Renal pelvis (tissue), 12 donors: ENCODE measurements around the gene KRT7. TPM values are rescaled to one million over a fixed set of nuclear protein-coding genes. Genes with fewer than 3 reads are reported as not detected.

Source experiments
- DNase-seq: peaks from one replicate; pipeline ENCODE4 v3.0.0-alpha.2; 2013
- long read RNA-seq, 16 experiments: transcript quantifications; one replicate each; lab custom pipeline, GENCODE V29; 2026
- polyA plus RNA-seq, 3 donors: library from polyadenylated mRNA; unstranded; fragments of 120-200 nt; gene quantifications; one replicate each; pipeline ENCODE4 v1.2.1, GENCODE V29; 2013; ENCODE audit not compliant: insufficient read length in 3 of 3

Gene KRT7
- 10 to 100 TPM; 62.3 to 83.1 (median 64.3) TPM for polyA plus RNA-seq
- long read RNA-seq, donor 1, transcript KRT7-201 (9 exons, 1,754 nt): major isoform, 26 of 42 reads
- long read RNA-seq, donor 1, partial matches to known transcripts: 15 of 42 reads
- long read RNA-seq, donor 1, other reads (novel, unspliced or antisense): 0 of 42 reads
- long read RNA-seq, donor 2, transcript KRT7-201 (9 exons, 1,754 nt): major isoform, 21 of 37 reads
- long read RNA-seq, donor 2, partial matches to known transcripts: 16 of 37 reads
- long read RNA-seq, donor 2, other reads (novel, unspliced or antisense): 0 of 37 reads
- long read RNA-seq, donor 3, transcript KRT7-201 (9 exons, 1,754 nt): major isoform, 11 of 318 reads
- long read RNA-seq, donor 3, partial matches to known transcripts: 169 of 318 reads
- long read RNA-seq, donor 3, other reads (novel, unspliced or antisense): 138 of 318 reads
- long read RNA-seq, donor 4, transcript KRT7-201 (9 exons, 1,754 nt): major isoform, 41 of 94 reads
- long read RNA-seq, donor 4, partial matches to known transcripts: 49 of 94 reads
- long read RNA-seq, donor 4, other reads (novel, unspliced or antisense): 0 of 94 reads
- long read RNA-seq, donor 5, partial matches to known transcripts: 0 of 4 reads
- long read RNA-seq, donor 5, other reads (novel, unspliced or antisense): 0 of 4 reads
- long read RNA-seq, donor 6, transcript KRT7-201 (9 exons, 1,754 nt): major isoform, 9 of 34 reads
- long read RNA-seq, donor 6, partial matches to known transcripts: 24 of 34 reads
- long read RNA-seq, donor 6, other reads (novel, unspliced or antisense): 0 of 34 reads
- long read RNA-seq, donor 7, transcript KRT7-201 (9 exons, 1,754 nt): major isoform, 49 of 81 reads
- long read RNA-seq, donor 7, partial matches to known transcripts: 29 of 81 reads
- long read RNA-seq, donor 7, other reads (novel, unspliced or antisense): 0 of 81 reads
- long read RNA-seq, donor 8: 0 reads
- long read RNA-seq, donor 9, transcript KRT7-201 (9 exons, 1,754 nt): major isoform, 16 of 496 reads
- long read RNA-seq, donor 9, partial matches to known transcripts: 290 of 496 reads
- long read RNA-seq, donor 9, other reads (novel, unspliced or antisense): 190 of 496 reads
- long read RNA-seq, donor 10, transcript KRT7-201 (9 exons, 1,754 nt): major isoform, 17 of 31 reads
- long read RNA-seq, donor 10, partial matches to known transcripts: 13 of 31 reads
- long read RNA-seq, donor 10, other reads (novel, unspliced or antisense): 0 of 31 reads
- long read RNA-seq, donor 11, transcript KRT7-201 (9 exons, 1,754 nt): major isoform, 5 of 5 reads
- long read RNA-seq, donor 11, partial matches to known transcripts: 0 of 5 reads
- long read RNA-seq, donor 11, other reads (novel, unspliced or antisense): 0 of 5 reads
- long read RNA-seq, donor 12, transcript KRT7-201 (9 exons, 1,754 nt): major isoform, 28 of 614 reads
- long read RNA-seq, donor 12, partial matches to known transcripts: 298 of 614 reads
- long read RNA-seq, donor 12, other reads (novel, unspliced or antisense): 284 of 614 reads
- long read RNA-seq, donor 13, transcript KRT7-201 (9 exons, 1,754 nt): major isoform, 10 of 307 reads
- long read RNA-seq, donor 13, partial matches to known transcripts: 175 of 307 reads
- long read RNA-seq, donor 13, other reads (novel, unspliced or antisense): 121 of 307 reads
- long read RNA-seq, donor 14: 0 reads
- long read RNA-seq, donor 15, transcript KRT7-201 (9 exons, 1,754 nt): major isoform, 27 of 84 reads
- long read RNA-seq, donor 15, partial matches to known transcripts: 56 of 84 reads
- long read RNA-seq, donor 15, other reads (novel, unspliced or antisense): 0 of 84 reads
- long read RNA-seq, donor 16, transcript KRT7-201 (9 exons, 1,754 nt): major isoform, 8 of 28 reads
- long read RNA-seq, donor 16, partial matches to known transcripts: 19 of 28 reads
- long read RNA-seq, donor 16, other reads (novel, unspliced or antisense): 0 of 28 reads

DNA sequence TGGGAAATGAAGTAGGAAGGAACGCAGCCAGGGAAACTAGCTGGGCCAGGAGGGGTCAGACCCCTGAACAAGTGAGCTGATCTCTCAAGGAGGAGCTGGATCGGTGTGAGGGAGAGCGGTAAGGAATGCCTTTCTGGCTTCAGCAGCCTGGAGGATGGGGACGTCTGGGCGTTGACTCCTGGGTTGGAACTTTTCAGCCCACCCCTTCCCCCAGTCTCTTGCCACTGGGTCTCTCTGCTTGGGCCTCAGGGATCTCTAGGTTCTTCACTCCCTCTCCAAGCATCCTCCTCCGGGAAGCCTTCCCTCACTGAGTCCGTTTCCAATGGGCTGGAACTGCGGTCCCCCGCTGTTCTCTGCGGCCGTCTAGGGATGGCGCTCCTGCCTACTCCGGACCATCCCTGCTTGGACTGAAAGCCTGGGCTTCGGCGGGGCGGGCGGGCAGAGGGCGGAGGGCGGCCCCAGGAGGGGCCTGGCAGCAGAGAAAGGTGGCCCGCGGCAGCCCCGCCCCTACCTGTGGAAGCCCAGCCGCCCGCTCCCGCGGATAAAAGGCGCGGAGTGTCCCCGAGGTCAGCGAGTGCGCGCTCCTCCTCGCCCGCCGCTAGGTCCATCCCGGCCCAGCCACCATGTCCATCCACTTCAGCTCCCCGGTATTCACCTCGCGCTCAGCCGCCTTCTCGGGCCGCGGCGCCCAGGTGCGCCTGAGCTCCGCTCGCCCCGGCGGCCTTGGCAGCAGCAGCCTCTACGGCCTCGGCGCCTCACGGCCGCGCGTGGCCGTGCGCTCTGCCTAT is at the start of gene KRT7:
Gene KRT7, plus strand, starts transcription at position 570 of the 788 bp plus-strand sequence. Its CDS starts 54 bp downstream, at position 624.
- DNase-seq: no peak

DNA sequence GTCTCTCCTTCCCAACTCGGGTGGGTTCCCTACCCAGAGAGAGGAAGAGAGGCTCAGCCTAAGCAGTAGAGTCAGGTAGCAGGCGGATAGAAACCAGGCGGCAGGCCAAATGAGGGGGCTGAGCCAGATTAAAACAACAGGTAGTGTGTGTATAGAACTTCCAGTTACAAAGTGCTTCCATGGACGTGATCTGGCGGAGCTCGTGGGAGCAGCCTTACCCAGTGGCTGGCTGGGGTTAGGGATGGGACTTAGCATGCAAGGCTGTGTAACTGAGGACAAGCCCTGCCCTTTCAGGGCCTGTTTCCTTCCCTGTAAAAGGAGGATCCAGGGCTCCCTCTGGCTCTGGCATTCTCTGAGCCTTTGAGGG is 49.5 kb upstream of the KRT7 start:
- DNase-seq: no peak

DNA sequence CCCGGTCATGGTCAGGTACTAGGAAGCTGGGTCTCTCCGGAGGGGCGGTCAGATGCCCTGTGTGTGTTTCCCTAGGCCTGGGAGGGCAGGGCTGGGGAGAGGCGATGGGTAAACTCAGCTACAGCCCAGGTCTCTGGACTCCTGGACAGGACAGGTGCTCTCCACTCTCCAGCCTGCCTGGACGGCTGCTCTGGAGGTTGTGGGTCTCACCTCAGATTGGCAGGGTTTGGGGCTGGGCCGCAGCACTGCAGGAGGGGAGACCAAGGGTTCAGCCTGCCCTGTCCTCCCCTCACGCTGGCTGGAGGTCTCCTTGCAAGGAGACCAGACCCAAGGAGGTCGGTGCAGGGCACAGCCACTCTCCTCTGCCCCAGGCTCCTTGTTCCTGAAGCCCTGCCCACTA is 49.1 kb upstream of the KRT7 start:
- no peak for DNase-seq

- no peak for DNase-seq
These were observed 48.2 kb upstream of the KRT7 start for GRCh38 chr12:52184813-52185212.

DNA sequence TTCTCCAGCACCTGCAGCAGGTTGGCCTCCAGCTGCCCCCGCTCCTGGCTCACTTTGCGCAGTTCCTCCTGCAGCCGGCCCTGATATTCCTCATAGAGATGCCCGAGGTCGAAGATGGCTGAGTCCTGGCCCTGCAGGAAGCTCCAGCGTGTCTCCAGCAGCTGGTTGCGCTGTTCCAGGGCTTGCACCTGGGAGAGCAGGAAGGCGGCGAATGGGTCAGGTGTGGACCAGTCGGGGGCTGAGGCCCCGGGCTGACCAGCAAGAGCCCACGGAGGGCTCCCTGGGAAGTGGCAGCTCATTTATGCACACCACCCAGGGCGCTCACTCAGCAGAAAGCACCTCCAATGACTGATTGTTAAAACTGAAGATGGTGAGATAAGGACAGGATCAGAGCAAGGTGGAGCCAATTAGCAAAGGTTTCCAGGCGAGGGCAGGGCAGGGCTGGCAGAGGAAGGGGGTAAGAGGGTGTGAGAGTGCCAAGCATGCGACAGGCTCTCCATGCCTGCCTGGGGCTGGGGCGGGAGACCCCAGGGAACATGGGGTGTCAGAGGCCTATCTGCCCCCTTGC is 47.6 kb upstream of the KRT7 start:
- no peak for DNase-seq

- no peak for DNase-seq
These were observed 46.8 kb upstream of the KRT7 start for GRCh38 chr12:52186118-52186840.

- DNase-seq: no peak
These were observed 45.8 kb upstream of the KRT7 start for GRCh38 chr12:52187206-52187605.

- no peak for DNase-seq
These were observed 45.4 kb upstream of the KRT7 start for GRCh38 chr12:52187640-52188039.

DNA sequence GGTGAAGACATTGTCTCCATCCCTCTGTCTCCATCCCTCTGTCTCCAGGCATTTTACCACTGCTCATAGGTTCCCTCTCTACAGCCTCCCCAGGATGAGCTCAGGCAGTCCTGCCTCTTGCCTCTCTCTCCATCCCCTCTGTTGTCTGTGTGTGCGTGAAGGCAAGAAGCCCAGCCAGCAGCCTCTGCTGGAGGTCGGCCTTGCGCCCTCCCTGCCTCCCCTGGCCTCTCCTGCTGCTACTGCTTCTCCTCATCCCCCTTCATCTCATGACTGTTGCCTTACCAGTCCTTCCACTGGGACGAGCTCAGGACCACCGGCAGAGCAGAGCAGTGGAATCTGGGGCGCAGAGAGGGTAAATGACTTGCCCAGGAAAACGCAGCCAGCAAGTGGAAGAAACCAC is 44.4 kb upstream of the KRT7 start:
- no peak for DNase-seq

DNA sequence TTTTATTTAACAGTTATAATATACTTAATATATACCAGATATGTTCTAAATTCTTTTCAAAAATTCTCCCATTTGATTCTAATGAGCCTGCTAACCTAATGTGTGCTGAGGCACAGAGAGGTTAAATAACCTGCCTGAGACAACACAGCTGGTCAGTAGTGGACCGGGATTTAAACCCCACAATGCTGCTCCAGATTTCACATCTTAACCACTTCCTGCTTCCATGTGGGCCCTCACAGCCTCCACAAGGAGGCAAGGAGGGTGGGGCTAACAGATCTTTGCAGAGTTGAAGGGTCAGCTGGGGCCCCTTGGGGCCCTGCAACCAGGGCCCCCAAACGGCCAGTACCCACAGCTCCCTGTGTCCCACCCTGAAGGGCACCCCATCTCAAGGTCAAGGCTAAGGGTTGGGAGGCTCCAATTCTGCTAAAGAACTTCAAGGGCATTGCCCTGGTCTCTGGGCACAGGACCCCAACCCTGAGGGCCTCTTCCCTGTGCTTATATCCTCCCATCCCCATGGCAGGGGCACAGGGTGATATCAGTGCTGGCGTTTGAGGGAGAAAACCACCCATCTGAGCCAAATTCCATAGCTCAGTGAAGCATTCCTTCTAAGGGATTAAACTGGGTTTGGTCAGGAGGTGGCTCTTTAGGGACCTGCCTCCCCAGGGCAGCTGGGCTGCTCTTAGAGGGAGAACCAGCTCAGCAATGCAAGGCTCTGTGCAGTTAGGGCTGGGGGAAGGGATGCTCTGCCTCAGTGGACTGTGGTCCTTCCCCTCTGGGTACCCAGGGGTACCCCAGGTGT is 43.5 kb upstream of the KRT7 start:
- no peak for DNase-seq

DNA sequence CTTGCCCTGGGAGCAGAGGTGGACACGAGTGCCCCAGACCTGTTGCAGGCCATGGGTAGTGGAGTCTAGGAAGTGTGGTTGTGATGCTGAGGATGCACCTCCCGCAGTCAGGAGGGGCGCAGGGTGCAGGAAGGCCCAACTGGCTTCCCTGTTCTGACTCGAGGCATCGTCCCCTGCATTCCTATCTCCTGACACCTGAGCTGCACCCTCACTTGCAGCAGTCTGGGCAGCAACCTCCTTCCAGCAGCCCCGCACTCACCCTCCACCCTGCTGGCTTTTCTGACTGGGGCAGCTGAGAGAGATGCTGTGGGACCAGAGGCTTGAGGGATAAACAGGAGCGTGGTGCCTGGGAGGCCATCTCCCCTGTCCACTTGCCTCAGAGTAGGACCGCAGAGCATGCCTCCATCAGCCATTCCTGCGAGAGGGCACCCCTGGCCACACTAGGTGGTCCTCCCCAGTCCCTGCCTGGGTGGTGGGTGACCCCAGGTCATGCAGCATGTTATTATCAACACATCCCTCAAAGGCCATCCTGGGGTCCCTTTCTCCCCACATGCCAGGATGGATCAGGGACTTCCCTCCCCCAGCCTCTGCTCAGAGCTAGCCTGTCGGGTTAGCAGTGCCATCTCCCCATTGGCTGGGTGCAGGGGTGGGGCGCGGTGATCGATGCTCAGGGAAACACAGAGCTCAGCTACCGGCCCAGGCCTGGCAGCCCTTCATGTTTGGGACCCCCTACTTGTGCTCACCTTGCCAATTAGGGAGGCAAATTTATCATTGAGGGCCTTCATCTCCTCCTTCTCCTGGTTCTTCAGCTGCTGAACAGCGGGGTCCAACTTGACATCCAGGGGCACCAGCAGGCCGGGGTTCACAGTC is 41.9 kb upstream of the KRT7 start:
- no peak for DNase-seq

DNA sequence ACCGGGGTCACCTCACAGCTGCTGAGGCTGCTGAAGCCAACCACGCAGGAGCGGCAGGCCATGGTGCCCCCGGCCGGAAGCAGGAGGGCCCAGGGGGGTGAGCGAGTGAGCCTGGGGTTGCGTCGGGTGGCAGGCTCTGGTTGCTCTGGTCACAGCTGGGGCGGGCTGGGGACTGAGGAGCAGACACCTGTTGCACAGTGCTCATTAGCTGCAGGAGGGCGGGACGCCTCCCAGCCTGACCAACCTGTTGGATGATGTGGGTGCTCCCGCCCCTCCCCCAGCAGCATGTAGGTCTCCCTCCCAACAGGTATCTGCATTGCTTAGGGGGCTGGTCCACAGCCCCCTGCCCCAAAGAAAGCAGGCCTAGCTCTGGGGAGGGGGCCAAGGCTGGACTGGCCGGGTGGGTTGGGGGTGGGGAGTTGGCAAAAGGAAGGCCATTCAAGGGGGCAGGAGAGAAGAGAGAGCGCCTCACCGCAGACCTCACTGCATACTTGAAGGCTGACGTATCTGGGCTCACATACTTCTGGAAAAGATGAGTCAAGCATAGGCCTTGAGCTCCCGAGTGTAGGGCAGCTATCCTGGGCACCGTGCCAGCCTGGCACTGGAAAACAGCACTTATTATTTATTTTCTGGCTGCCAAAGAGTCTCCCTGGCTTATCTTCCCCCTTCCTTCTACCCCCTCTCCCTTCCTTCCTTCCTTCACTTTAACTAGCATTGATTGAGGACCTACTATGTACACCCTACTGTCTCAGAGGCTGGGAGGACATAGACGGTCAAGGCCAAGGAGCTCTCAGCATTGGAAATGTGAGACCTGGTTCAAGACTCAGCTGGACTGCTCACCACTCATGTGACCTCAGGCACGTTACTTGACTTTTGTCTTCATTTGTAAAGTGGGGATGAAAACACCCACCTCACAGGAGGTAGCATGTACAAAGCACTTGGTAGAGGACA is 40.9 kb upstream of the KRT7 start, which contains the start of gene KRT80:
Gene KRT80, minus strand, starts transcription at position 174 of the 951 bp plus-strand sequence. Its CDS starts 112 bp downstream, at position 62.
- peak; percentile 66 for DNase-seq

- DNase-seq: no peak
These were observed 39.5 kb upstream of the KRT7 start for GRCh38 chr12:52193532-52193931.

- no peak for DNase-seq
These were observed 39.1 kb upstream of the KRT7 start for GRCh38 chr12:52193991-52194390.

DNA sequence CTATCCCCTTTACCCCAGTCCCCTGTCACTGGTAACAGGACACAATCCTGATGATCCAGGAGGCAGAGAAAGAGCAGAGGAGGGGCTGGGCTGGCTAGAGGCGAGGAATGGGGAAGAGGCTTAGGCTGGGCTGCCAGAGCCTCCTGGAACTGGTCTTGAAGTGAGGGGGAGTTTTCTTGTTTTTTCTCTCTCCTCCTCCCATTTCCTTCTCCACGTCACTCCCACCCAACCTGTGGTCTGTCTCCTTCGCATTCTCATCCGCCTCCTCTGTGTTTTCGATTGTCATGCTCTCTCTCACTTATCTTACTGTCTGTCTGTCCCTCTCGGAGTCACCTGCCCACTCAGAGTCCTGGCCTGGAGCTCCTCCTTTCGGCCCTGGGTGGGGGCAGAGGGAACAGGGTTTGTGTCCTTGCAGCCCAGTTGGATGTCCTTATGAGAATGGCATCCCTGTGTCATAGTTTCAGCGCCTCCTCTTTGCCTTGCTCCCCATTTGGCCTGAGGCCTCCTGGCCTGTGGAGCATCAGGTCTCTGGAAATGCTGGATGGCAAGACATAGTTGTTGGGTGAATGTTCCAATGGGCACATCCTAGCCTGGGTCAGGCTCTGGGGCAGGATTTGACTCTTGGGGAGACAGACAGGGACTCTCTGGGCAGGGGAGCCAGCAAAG is 37.8 kb upstream of the KRT7 start:
- peak; percentile 67 for DNase-seq
